Measurements from ENCODE around the gene C18orf54.
"Not testable (repeated sequence)": the region's sequence is repeated elsewhere in the genome, so short reads cannot be mapped to it uniquely, and the experiment has no call there.

C18orf54 gene

GRCh38 chr18:54357660-54358494 lies at the start of gene C18orf54, which contains the start of gene STARD6:
TSS of gene C18orf54 (plus strand) at chr18:54357906. CDS start at chr18:54360573, 2,667 bp downstream.
TSS of gene STARD6 (minus strand) at chr18:54357858. CDS start at chr18:54354573, 3,285 bp downstream.
- DNase-seq (ENCODE audit: low read depth in 2 of 2): peak; percentile 75 to 86

GRCh38 chr18:54309564-54309963 lies 48.1 kb upstream of the C18orf54 start:
- not testable (repeated sequence) for DNase-seq (ENCODE audit: low read depth in 2 of 2)

GRCh38 chr18:54316071-54316820 lies 41.5 kb upstream of the C18orf54 start:
- no peak for DNase-seq (ENCODE audit: low read depth in 2 of 2)

- DNase-seq (ENCODE audit: low read depth in 2 of 2): no peak
These were observed 34.1 kb upstream of the C18orf54 start for GRCh38 chr18:54323561-54323960.

- DNase-seq (ENCODE audit: low read depth in 2 of 2): no peak
These were observed 33.7 kb upstream of the C18orf54 start for GRCh38 chr18:54323970-54324369.

GRCh38 chr18:54327818-54328217 lies 29.9 kb upstream of the C18orf54 start:
- no peak for DNase-seq (ENCODE audit: low read depth in 2 of 2)

GRCh38 chr18:54329787-54330186 lies 27.9 kb upstream of the C18orf54 start:
- no peak for DNase-seq (ENCODE audit: low read depth in 2 of 2)

- no peak for DNase-seq (ENCODE audit: low read depth in 2 of 2)
These were observed 26.7 kb upstream of the C18orf54 start for GRCh38 chr18:54330768-54331548.

- DNase-seq (ENCODE audit: low read depth in 2 of 2): no peak
These were observed 22.0 kb upstream of the C18orf54 start for GRCh38 chr18:54335638-54336173.

- DNase-seq (ENCODE audit: low read depth in 2 of 2): no peak
These were observed 19.5 kb upstream of the C18orf54 start for GRCh38 chr18:54338230-54338629.

- no peak for DNase-seq (ENCODE audit: low read depth in 2 of 2)
These were observed 6.5 kb upstream of the C18orf54 start for GRCh38 chr18:54351186-54351585.

GRCh38 chr18:54357082-54357659 lies 535 bp upstream of the C18orf54 start:
- DNase-seq (ENCODE audit: low read depth in 2 of 2): no peak

- DNase-seq (ENCODE audit: low read depth in 2 of 2): peak in 1 of 2 donors; percentile 2
These were observed 862 bp downstream of the C18orf54 start for GRCh38 chr18:54358495-54359040.

GRCh38 chr18:54359233-54359632 lies 1.5 kb downstream of the C18orf54 start:
- no peak for DNase-seq (ENCODE audit: low read depth in 2 of 2)

GRCh38 chr18:54360406-54360805 lies 2.7 kb downstream of the C18orf54 start:
- DNase-seq (ENCODE audit: low read depth in 2 of 2): no peak

GRCh38 chr18:54378057-54378456 lies 20.4 kb downstream of the C18orf54 start:
- no peak for DNase-seq (ENCODE audit: low read depth in 2 of 2)

- no peak for DNase-seq (ENCODE audit: low read depth in 2 of 2)
These were observed 23.9 kb downstream of the C18orf54 start for GRCh38 chr18:54381640-54382039.

- no peak for DNase-seq (ENCODE audit: low read depth in 2 of 2)
These were observed 24.4 kb downstream of the C18orf54 start for GRCh38 chr18:54382076-54382475.

- no peak for DNase-seq (ENCODE audit: low read depth in 2 of 2)
These were observed 25.1 kb downstream of the C18orf54 start for GRCh38 chr18:54382733-54383252.

GRCh38 chr18:54386043-54386442 lies 28.3 kb downstream of the C18orf54 start:
- DNase-seq (ENCODE audit: low read depth in 2 of 2): no peak
